GM21360 (cell line): Measurements from ENCODE around the gene TPP2.

Source experiments
- ATAC-seq: cut with Tn5 transposase; IDR thresholded peaks from one replicate; pipeline ENCODE4 v1.9.1; 2021; ENCODE audit warnings: mild to moderate bottlenecking, moderate library complexity; ENCODE audit not compliant: unreplicated experiment

TPP2 gene

GRCh38 chr13:102718746-102719145, 122.0 kb downstream of the TPP2 start:
- no peak for ATAC-seq

- ATAC-seq, result no peak
These were observed 125.0 kb downstream of the TPP2 start for GRCh38 chr13:102721800-102722231.

- ATAC-seq, result no peak
These were observed 128.1 kb downstream of the TPP2 start for GRCh38 chr13:102724923-102725322.

GRCh38 chr13:102726430-102726829, 129.6 kb downstream of the TPP2 start:
- ATAC-seq, result no peak
